H1 (cell line): ENCODE data around the gene LRRC28. TPM values are rescaled to one million over a fixed set of nuclear protein-coding genes. Genes with fewer than 3 reads are reported as not detected.

Experiments
- CTCF ChIA-PET: fragments of 300-600 bp; sonication (Branson Sonifier 250); formaldehyde crosslinking; loops from one replicate; lab custom pipeline; 2021; ENCODE audit not compliant: partially characterized antibody; lab: Charles Lee
- POLR2A ChIA-PET: fragments of 300-600 bp; sonication (Branson Sonifier 250); formaldehyde crosslinking; loops from one replicate; lab custom pipeline; 2021; ENCODE audit warnings: inconsistent platforms; ENCODE audit not compliant: partially characterized antibody; lab: Charles Lee
- DNase-seq, 2 experiments: peaks; one replicate each; pipeline versions ENCODE4 v3.0.0 to v3.0.0-alpha.2; 2010 to 2022; ENCODE audit warnings: low spot score in 2 of 2, low read depth in 1 of 2, mixed read lengths in 1 of 2
- FAIRE-seq: peaks from 2 replicates; lab custom pipeline; 2011; peaks lifted over from hg19 to GRCh38; lab: Jason Lieb, UNC
- H2AFZ ChIP-seq: 2 replicates; pipeline ENCODE4 v1.8.1; 2012; ENCODE audit warnings: low read length, inconsistent platforms
- H2AK5ac ChIP-seq: 2 replicates; pipeline ENCODE4 v1.6.1; 2013; ENCODE audit warnings: low read depth, low read length
- H2BK120ac ChIP-seq: replicated peaks from 2 replicates; pipeline ENCODE3; 2013; ENCODE audit warnings: low read depth, low read length, inconsistent platforms
- H2BK12ac ChIP-seq: 2 replicates; pipeline ENCODE4 v1.6.1; 2013; ENCODE audit warnings: low read depth, low read length
- H2BK15ac ChIP-seq: 2 replicates; pipeline ENCODE4 v1.6.1; 2013; ENCODE audit warnings: low read length
- H2BK20ac ChIP-seq: 2 replicates; pipeline ENCODE4 v1.6.1; 2013; ENCODE audit warnings: low read length
- H2BK5ac ChIP-seq: 2 replicates; pipeline ENCODE4 v1.6.1; 2013; ENCODE audit warnings: low read depth, low read length
- H3K14ac ChIP-seq: 2 replicates; pipeline ENCODE4 v1.6.1; 2013; ENCODE audit warnings: inconsistent platforms; ENCODE audit not compliant: insufficient read length
- H3K18ac ChIP-seq: 2 replicates; pipeline ENCODE4 v1.6.1; 2013; ENCODE audit warnings: low read length; ENCODE audit errors: extremely low read depth
- H3K23ac ChIP-seq: 2 replicates; pipeline ENCODE4 v1.6.1; 2013; ENCODE audit warnings: inconsistent platforms; ENCODE audit not compliant: insufficient read length
- H3K23me2 ChIP-seq: 2 replicates; pipeline ENCODE4 v1.6.1; 2013; ENCODE audit warnings: low read depth, low read length
- H3K27ac ChIP-seq: 2 replicates; pipeline ENCODE4 v1.6.1; 2011; ENCODE audit warnings: low read depth, low read length, inconsistent platforms
- H3K27me3 ChIP-seq, 4 experiments: replicated peaks in 1 of 4; 1 replicate in 1 of 4; 2 replicates in 3 of 4; pipeline versions ENCODE4 v1.6.1 to v1.8.1; 2011 to 2013; ENCODE audit warnings: low read length in 3 of 4, mild to moderate bottlenecking in 3 of 4, inconsistent platforms in 2 of 4, mixed read lengths in 2 of 4, moderate library complexity in 1 of 4; ENCODE audit not compliant: control insufficient read depth in 3 of 4, insufficient read depth in 3 of 4; ENCODE audit errors: extremely low read depth in 1 of 4
- H3K36me3 ChIP-seq, 4 experiments: 2 replicates each; pipeline versions ENCODE4 v1.6.1 to v1.8.1; 2011 to 2013; ENCODE audit warnings: mild to moderate bottlenecking in 4 of 4, low read length in 3 of 4, moderate library complexity in 2 of 4, control low read depth in 1 of 4, inconsistent platforms in 1 of 4; ENCODE audit not compliant: insufficient read depth in 4 of 4, control insufficient read depth in 2 of 4
- H3K4ac ChIP-seq: replicated peaks from 2 replicates; pipeline ENCODE3; 2013; ENCODE audit warnings: low read length, low read depth, mixed read lengths, inconsistent platforms; ENCODE audit not compliant: insufficient read length
- H3K4me1 ChIP-seq, 4 experiments: replicated peaks in 1 of 4; 1 replicate in 1 of 4; 2 replicates in 3 of 4; pipeline versions ENCODE4 v1.6.1 to v1.8.1; 2011 to 2013; ENCODE audit warnings: low read length in 3 of 4, inconsistent platforms in 2 of 4, mixed read lengths in 1 of 4; ENCODE audit not compliant: insufficient read depth in 4 of 4, control insufficient read depth in 3 of 4
- H3K4me2 ChIP-seq, 2 experiments: 2 replicates each; pipeline versions ENCODE4 v1.6.1 to v1.8.1; 2011 to 2013; ENCODE audit warnings: low read depth in 2 of 2, low read length in 2 of 2, control low read depth in 1 of 2, inconsistent platforms in 1 of 2, mild to moderate bottlenecking in 1 of 2; ENCODE audit not compliant: insufficient read depth in 1 of 2
- H3K4me3 ChIP-seq, 4 experiments: fragments of 200-600, 300-600 bp in 1 of 4; sonication (generic), shearing (Covaris generic), sonication (Bioruptor Twin) in 1 of 4; 2 replicates each; pipeline versions ENCODE4 v1.5.1 to v1.8.1; 2011 to 2016; ENCODE audit warnings: low read length in 4 of 4, low read depth in 3 of 4, control low read depth in 2 of 4, inconsistent platforms in 2 of 4, mild to moderate bottlenecking in 2 of 4, mixed read lengths in 1 of 4, moderate library complexity in 1 of 4; ENCODE audit not compliant: insufficient read depth in 2 of 4; ENCODE audit errors: extremely low read depth in 1 of 4
- H3K56ac ChIP-seq: replicated peaks from 2 replicates; pipeline ENCODE3; 2013; ENCODE audit warnings: low read depth, mild to moderate bottlenecking, mixed read lengths, low read length, inconsistent platforms; ENCODE audit not compliant: insufficient read length
- H3K79me1 ChIP-seq: 2 replicates; pipeline ENCODE4 v1.6.1; 2013; ENCODE audit warnings: low read depth, low read length, control low read depth
- H3K79me2 ChIP-seq, 2 experiments: 2 replicates each; pipeline versions ENCODE4 v1.6.1 to v1.8.1; 2012 to 2013; ENCODE audit warnings: low read length in 2 of 2, mild to moderate bottlenecking in 2 of 2, inconsistent platforms in 1 of 2; ENCODE audit not compliant: insufficient read depth in 2 of 2, control insufficient read depth in 1 of 2
- H3K9ac ChIP-seq, 4 experiments: replicated peaks in 1 of 4; 1 replicate in 1 of 4; 2 replicates in 3 of 4; pipeline versions ENCODE4 v1.6.1 to v1.8.1; 2011 to 2013; ENCODE audit warnings: low read depth in 3 of 4, low read length in 3 of 4, control low read depth in 2 of 4, mild to moderate bottlenecking in 2 of 4, moderate library complexity in 2 of 4, inconsistent platforms in 1 of 4; ENCODE audit errors: extremely low read depth in 1 of 4
- H3K9me3 ChIP-seq, 2 experiments: 2 replicates each; pipeline versions ENCODE4 v1.6.1 to v1.8.1; 2012 to 2013; ENCODE audit warnings: mild to moderate bottlenecking in 2 of 2, moderate library complexity in 2 of 2, control low read depth in 1 of 2, inconsistent platforms in 1 of 2, low read depth in 1 of 2, low read length in 1 of 2, mixed read lengths in 1 of 2; ENCODE audit not compliant: insufficient read depth in 2 of 2
- H4K20me1 ChIP-seq, 2 experiments: replicated peaks in 1 of 2; 2 replicates each; pipeline versions ENCODE3 to v1.8.1; 2011 to 2013; ENCODE audit warnings: inconsistent platforms in 2 of 2, low read length in 2 of 2, mild to moderate bottlenecking in 1 of 2; ENCODE audit not compliant: insufficient read depth in 2 of 2, control insufficient read depth in 1 of 2
- H4K5ac ChIP-seq: 2 replicates; pipeline ENCODE4 v1.6.1; 2013; ENCODE audit warnings: low read length, low read depth, mixed read lengths, inconsistent platforms; ENCODE audit not compliant: insufficient read length
- H4K8ac ChIP-seq: 2 replicates; pipeline ENCODE4 v1.8.0; 2013; ENCODE audit warnings: mild to moderate bottlenecking, moderate library complexity, low read length, inconsistent platforms; ENCODE audit not compliant: insufficient read depth; ENCODE audit errors: extremely low read depth
- H4K91ac ChIP-seq: replicated peaks from 2 replicates; pipeline ENCODE3; 2013; ENCODE audit warnings: low read length, mixed read lengths, inconsistent platforms; ENCODE audit not compliant: insufficient read length
- CBX8 ChIP-seq: fragments of 300-800, 300-1000 bp; sonication (generic); IDR thresholded peaks from 2 replicates; pipeline ENCODE4 v1.7.1; 2016; ENCODE audit warnings: low read depth, low read length, borderline replicate concordance
- EP300 ChIP-seq, 2 experiments: IDR thresholded peaks; 1 replicate in 1 of 2; 2 replicates in 1 of 2; pipeline ENCODE4 v1.6.1; 2011 to 2012; ENCODE audit warnings: low read depth in 2 of 2, low read length in 2 of 2, mild to moderate bottlenecking in 2 of 2, borderline replicate concordance in 1 of 2, inconsistent platforms in 1 of 2, moderate library complexity in 1 of 2
- GABPA ChIP-seq: IDR thresholded peaks from 2 replicates; pipeline ENCODE4 v1.6.1; 2011; ENCODE audit warnings: mild to moderate bottlenecking, low read length, moderate library complexity, borderline replicate concordance; ENCODE audit not compliant: insufficient read depth
- GTF2F1 ChIP-seq: IDR thresholded peaks from 2 replicates; pipeline ENCODE4 v1.6.1; 2012; ENCODE audit warnings: low read depth, low read length, improper control_type of control experiment, borderline replicate concordance
- HDAC2 ChIP-seq, 2 experiments: fragments of 300-600 bp in 1 of 2; sonication (generic) in 1 of 2; IDR thresholded peaks; 2 replicates each; pipeline ENCODE4 v1.6.1; 2011 to 2012; ENCODE audit warnings: low read depth in 2 of 2, low read length in 2 of 2, mild to moderate bottlenecking in 2 of 2, moderate library complexity in 2 of 2, borderline replicate concordance in 1 of 2, inconsistent platforms in 1 of 2
- HDAC6 ChIP-seq: IDR thresholded peaks from one replicate; pipeline ENCODE4 v1.7.1; 2012; ENCODE audit warnings: low read depth, mild to moderate bottlenecking, inconsistent platforms, low read length, moderate library complexity
- PHF8 ChIP-seq: fragments of 200-600 bp; sonication (generic); conservative IDR thresholded peaks from 2 replicates; pipeline ENCODE4 v1.7.1; 2012; ENCODE audit warnings: low read depth, mild to moderate bottlenecking, inconsistent platforms, low read length, moderate library complexity
- POU5F1 ChIP-seq: IDR thresholded peaks from 2 replicates; pipeline ENCODE4 v1.6.1; 2011; ENCODE audit warnings: low read depth, mild to moderate bottlenecking, low read length, moderate library complexity
- RFX5 ChIP-seq: IDR thresholded peaks from 2 replicates; pipeline ENCODE4 v1.6.1; 2011; ENCODE audit warnings: low read depth, low read length, improper control_type of control experiment, borderline replicate concordance
- SAP30 ChIP-seq: fragments of 300-600 bp; sonication (generic); IDR thresholded peaks from 2 replicates; pipeline ENCODE4 v1.7.1; 2012; ENCODE audit warnings: low read length, moderate library complexity, mild to moderate bottlenecking, inconsistent platforms; ENCODE audit not compliant: insufficient read depth, insufficient replicate concordance
- WGBS, 2 experiments: shearing (Covaris generic) in 1 of 2; methylation state at CpG; one replicate each; pipeline versions ENCODE4 v1.1.6 to v1.1.7; 2013 to 2015; ENCODE audit warnings: low lambda C conversion rate in 2 of 2, mixed read lengths in 2 of 2, inconsistent platforms in 1 of 2, low coverage in 1 of 2, missing lambda C conversion rate in 1 of 2; ENCODE audit not compliant: insufficient replicate concordance in 2 of 2, insufficient coverage in 1 of 2, insufficient read length in 1 of 2; ENCODE audit errors: extremely low coverage in 1 of 2, missing lambda C conversion rate in 1 of 2; 5-methylcytosine and 5-hydroxymethylcytosine counted together
- polyA plus RNA-seq, 7 experiments: library from polyadenylated mRNA; depleted of rRNA in 3 of 7; stranded (reverse) in 5 of 7; unstranded in 2 of 7; fragments of >200 nt in 5 of 7; fragments of 200-250 nt in 2 of 7; gene quantifications; 1 replicate in 5 of 7; 2 replicates in 1 of 7; 4 replicates in 1 of 7; pipeline versions ENCODE4 v1.2.1 to v1.2.3, GENCODE V29; 2011 to 2013; ENCODE audit warnings: missing spikeins in 2 of 7, mixed read lengths in 2 of 7
- total RNA-seq: library from RNA; stranded (reverse); fragmentation: NEBNext Ultra II Directional; extraction: Animal tissue kit (Norgen Biotek cat#: 25700); gene quantifications from 2 replicates; pipeline ENCODE4 v1.2.1, GENCODE V29; 2021
- TF ChIP-seq, protein P1 (sequence below): IDR thresholded peaks from 2 replicates; pipeline ENCODE4 v1.6.1; 2011; ENCODE audit warnings: low read depth, mild to moderate bottlenecking, low read length; ENCODE audit not compliant: insufficient read depth
- TF ChIP-seq, protein P2 (sequence below): IDR thresholded peaks from 2 replicates; pipeline ENCODE4 v1.6.1; 2012; ENCODE audit warnings: inconsistent platforms

Gene LRRC28
- total and polyA plus RNA-seq, 2 of the 8 experiments (the other 6 are each of a cell fraction or from before 2014, with no cell fraction given): 20.2 to 23.3 TPM

DNA sequence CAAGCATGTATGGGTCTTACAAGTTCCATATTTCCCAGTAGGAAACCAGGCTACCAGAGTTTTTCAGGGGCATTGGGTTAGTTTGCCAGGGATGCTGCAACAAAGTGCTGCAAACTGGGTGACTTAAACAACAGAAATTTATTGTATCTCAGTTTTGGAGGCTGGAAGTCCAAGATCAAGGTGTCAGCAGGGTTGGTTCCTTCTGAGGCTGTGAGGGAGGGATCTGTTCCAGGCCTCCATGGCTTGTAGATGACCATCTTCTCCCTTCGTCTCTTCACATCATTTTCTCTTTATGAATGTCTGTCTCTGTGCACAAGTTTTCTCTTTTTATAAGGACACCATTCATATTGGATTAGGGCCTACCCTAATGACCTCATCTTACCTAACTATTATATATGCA lies 114.7 kb downstream of the LRRC28 start:
- Histone ChIP-seq H2BK5ac (no peak overlapping the region), H3K79me2 (no peaks in the 10 kb centered on the region), H2AFZ (no peak overlapping the region), H3K56ac (no peak overlapping the region), H2BK20ac (no peak overlapping the region), H3K9ac (no peak overlapping the region), H3K4me3 (no peak overlapping the region), H4K5ac (no peak overlapping the region), H4K91ac (no peak overlapping the region), H3K23me2 (no peaks in the 10 kb centered on the region), H3K27ac (no peak overlapping the region), H3K4me1 (no peaks in the 10 kb centered on the region; a peak in 2 of 7 replicates), H2AK5ac (no peak overlapping the region), H3K18ac (no peak overlapping the region), H3K23ac (peak overlapping the region; percentile 54), H3K79me1 (no peaks in the 10 kb centered on the region), H4K20me1 (no peaks in the 10 kb centered on the region), H3K27me3 (no peaks in the 10 kb centered on the region), H3K14ac (no peak overlapping the region), H2BK120ac (no peak overlapping the region), H2BK12ac (no peak overlapping the region), H3K9me3 (peaks cover 3 to 13% of the 10 kb centered on the region in 2 experiments; a peak in 1 of 4 replicates), H3K4ac (no peak overlapping the region), H3K36me3 (peaks cover 0 to 3% (median 0%) of the 10 kb centered on the region in 4 experiments; a peak in 1 of 8 replicates), H4K8ac (no peak overlapping the region), H2BK15ac (no peak overlapping the region), H3K4me2 (no peak overlapping the region)
- 93% methylated on average over 1 of the region's 1 CpG; no CpG with 5 or more reads in 1 of the 2 experiments for WGBS, 2 experiments
- ChIA-PET POLR2A (no interaction called here), CTCF (interaction anchor here (1.2 kb wide), 1 partner anchor 22 kb away, joined by 3 read pairs; no protein-coding TSS in a partner anchor)
- DNase-seq (no peak), FAIRE-seq (no peak)
- no peak for TF ChIP-seq RFX5
- TF ChIP-seq HDAC2 (IDR thresholded peaks at IDR 0.05; ENCODE audit: borderline replicate concordance in 1 of 2, low read depth in 2 of 2, low read length in 2 of 2): no peak
- TF ChIP-seq SAP30: no peak
- TF ChIP-seq, protein P1, sequence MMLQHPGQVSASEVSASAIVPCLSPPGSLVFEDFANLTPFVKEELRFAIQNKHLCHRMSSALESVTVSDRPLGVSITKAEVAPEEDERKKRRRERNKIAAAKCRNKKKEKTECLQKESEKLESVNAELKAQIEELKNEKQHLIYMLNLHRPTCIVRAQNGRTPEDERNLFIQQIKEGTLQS: no peak
- TF ChIP-seq EP300 (IDR thresholded peaks at IDR 0.05; ENCODE audit: borderline replicate concordance in 1 of 2, low read depth in 2 of 2, low read length in 2 of 2): no peak
- TF ChIP-seq GTF2F1: no peak
- TF ChIP-seq CBX8: no peak
- no peak for TF ChIP-seq HDAC6
- TF ChIP-seq GABPA: no peak
- no peak for TF ChIP-seq POU5F1
- TF ChIP-seq, protein P2, sequence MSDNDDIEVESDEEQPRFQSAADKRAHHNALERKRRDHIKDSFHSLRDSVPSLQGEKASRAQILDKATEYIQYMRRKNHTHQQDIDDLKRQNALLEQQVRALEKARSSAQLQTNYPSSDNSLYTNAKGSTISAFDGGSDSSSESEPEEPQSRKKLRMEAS: no peak
- TF ChIP-seq PHF8: no peak
